Subcutaneous adipose tissue (tissue), 4 donors: Measurements from ENCODE around the gene PRKG1. TPM values are rescaled to one million over a fixed set of nuclear protein-coding genes. Genes with fewer than 3 reads are reported as not detected.

Experiments used
- CTCF ChIP-seq: fragments of 450-650 bp; IDR thresholded peaks from one replicate; pipeline ENCODE4 v1.5.1; 2016; ENCODE audit warnings: low read depth, mild to moderate bottlenecking, control low read depth, antibody characterized with exemption, moderate library complexity
- total RNA-seq, 4 donors: library from RNA; depleted of rRNA; stranded (reverse); fragments of >200 nt; gene quantifications; one replicate each; pipeline ENCODE4 v1.1.0, GENCODE V29; 2016

PRKG1 gene
- total RNA-seq, 4 donors from 2014 or later: 7.6 to 17.2 (median 10.7) TPM

- TF ChIP-seq CTCF: no peak
Measured at GRCh38 chr10:52128056-52128683, 1053.9 kb downstream of the PRKG1 start.

- TF ChIP-seq CTCF: no peak
Measured at GRCh38 chr10:52129410-52130178, 1055.3 kb downstream of the PRKG1 start.

GRCh38 chr10:52135101-52135500 lies 1060.8 kb downstream of the PRKG1 start:
- TF ChIP-seq CTCF: no peak

GRCh38 chr10:52136921-52137320 lies 1062.6 kb downstream of the PRKG1 start:
- TF ChIP-seq CTCF: no peak

GRCh38 chr10:52143338-52143737 lies 1069.1 kb downstream of the PRKG1 start:
- no peak for TF ChIP-seq CTCF

- no peak for TF ChIP-seq CTCF
Measured at GRCh38 chr10:52145636-52146035, 1071.3 kb downstream of the PRKG1 start.

GRCh38 chr10:52146766-52147165 lies 1072.5 kb downstream of the PRKG1 start:
- TF ChIP-seq CTCF: no peak
